Measurements from ENCODE around the gene IER2. TPM values are rescaled to one million over a fixed set of nuclear protein-coding genes. Genes with fewer than 3 reads are reported as not detected.
A peak's percentile ranks its signal among the peaks of the same experiment; 100 is the strongest.
"Not testable (repeated sequence)": the region's sequence is repeated elsewhere in the genome, so short reads cannot be mapped to it uniquely, and the experiment has no call there.

The IER2 gene
- total RNA-seq, 2 experiments from 2014 or later: 64.3 to 79.5 TPM

DNA sequence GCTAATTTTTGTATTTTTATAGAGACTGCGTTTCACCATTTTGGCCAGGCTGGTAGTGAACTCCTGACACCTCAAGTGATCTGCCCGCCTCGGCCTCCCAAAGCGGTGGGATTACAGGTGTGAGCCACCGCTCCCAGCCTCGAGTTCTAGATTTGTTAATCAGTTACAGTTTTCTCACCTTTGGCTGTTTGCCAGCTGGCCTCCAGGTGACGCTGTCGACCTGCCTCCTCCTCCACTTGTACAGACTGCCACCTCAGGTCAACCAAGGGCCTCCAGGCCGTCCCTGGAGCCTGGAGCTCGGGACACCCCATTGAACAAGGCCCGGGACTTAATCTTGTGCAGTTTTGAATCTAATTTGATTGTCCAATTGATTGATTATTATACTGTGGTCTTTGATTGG is 45.5 kb downstream of the IER2 start:
- Histone ChIP-seq H3K36me3 (ENCODE audit: insufficient read depth, low read length) (no peaks in the 10 kb centered on the region), H2AFZ (ENCODE audit: low read length) (peak overlapping the region; percentile 26; the same call in 1 of the 2 replicates), H3K79me2 (ENCODE audit: insufficient read depth, low read depth, low read length) (no peaks in the 10 kb centered on the region), H3K4me3 (ENCODE audit: low read depth, low read length, poor library complexity, severe bottlenecking) (no peak overlapping the region), H3K9me3 (ENCODE audit: low read length) (no peaks in the 10 kb centered on the region), H3K4me2 (ENCODE audit: low read length) (no peak overlapping the region), H3K27ac (ENCODE audit: low read depth, low read length, poor library complexity, severe bottlenecking) (no peak overlapping the region), H3K4me1 (ENCODE audit: insufficient read depth, low read length, poor library complexity, severe bottlenecking) (peaks cover 16% of the 10 kb centered on the region), H3K9me2 (ENCODE audit: insufficient read depth, low read length) (no peaks in the 10 kb centered on the region), H4K20me1 (ENCODE audit: insufficient read depth, low read length) (no peaks in the 10 kb centered on the region)
- CTCF ChIA-PET (ENCODE audit: unreplicated experiment): interaction anchor here (1.2 kb wide), 1 partner anchor 202 kb away, joined by 3 read pairs; no protein-coding TSS in a partner anchor
- peak; percentile 84 for DNase-seq (ENCODE audit: low spot score)
- POLR2A ChIA-PET: interaction anchor here (0.6 kb wide), 1 partner anchor 39 kb away, joined by 3 read pairs; no protein-coding TSS in a partner anchor
- TF ChIP-seq, protein P1, sequence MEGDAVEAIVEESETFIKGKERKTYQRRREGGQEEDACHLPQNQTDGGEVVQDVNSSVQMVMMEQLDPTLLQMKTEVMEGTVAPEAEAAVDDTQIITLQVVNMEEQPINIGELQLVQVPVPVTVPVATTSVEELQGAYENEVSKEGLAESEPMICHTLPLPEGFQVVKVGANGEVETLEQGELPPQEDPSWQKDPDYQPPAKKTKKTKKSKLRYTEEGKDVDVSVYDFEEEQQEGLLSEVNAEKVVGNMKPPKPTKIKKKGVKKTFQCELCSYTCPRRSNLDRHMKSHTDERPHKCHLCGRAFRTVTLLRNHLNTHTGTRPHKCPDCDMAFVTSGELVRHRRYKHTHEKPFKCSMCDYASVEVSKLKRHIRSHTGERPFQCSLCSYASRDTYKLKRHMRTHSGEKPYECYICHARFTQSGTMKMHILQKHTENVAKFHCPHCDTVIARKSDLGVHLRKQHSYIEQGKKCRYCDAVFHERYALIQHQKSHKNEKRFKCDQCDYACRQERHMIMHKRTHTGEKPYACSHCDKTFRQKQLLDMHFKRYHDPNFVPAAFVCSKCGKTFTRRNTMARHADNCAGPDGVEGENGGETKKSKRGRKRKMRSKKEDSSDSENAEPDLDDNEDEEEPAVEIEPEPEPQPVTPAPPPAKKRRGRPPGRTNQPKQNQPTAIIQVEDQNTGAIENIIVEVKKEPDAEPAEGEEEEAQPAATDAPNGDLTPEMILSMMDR (conservative IDR thresholded peaks at IDR 0.05; ENCODE audit: low read length): peak; percentile 96
- no peak for TF ChIP-seq EZH2phosphoT487 (IDR thresholded peaks at IDR 0.05; ENCODE audit: borderline replicate concordance, low read depth, low read length)
- no TSS peak for BruUV-seq (replicated peaks)
- intact Hi-C loops (cut with micrococcal nuclease; ENCODE audit: unreplicated experiment): loop anchor here (1.0 to 5.0 kb wide), 4 partner anchors 39 to 67 kb away; no protein-coding TSS in a partner anchor

DNA sequence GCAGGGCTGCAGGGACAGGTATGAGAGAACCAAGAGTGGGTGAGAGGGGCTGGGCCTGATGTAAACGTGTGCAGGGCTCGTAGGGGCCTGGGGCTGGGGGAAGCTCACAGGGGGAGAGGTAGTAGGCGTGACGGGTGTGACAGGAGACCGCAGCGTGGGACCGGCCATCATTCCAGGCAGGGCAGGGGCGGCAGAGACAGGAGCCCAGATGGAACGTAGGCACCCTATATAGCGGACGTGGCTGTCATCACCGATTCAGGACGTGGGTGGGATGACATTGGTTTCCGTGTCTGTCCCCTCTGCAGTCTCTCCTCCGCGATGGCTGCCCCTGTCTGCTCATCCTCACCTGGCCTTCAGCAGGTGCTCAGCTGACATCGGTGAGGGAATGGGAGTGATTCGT is 48.4 kb downstream of the IER2 start:
- no peak for DNase-seq (ENCODE audit: low spot score)
- Histone ChIP-seq H3K9me3 (ENCODE audit: low read length) (no peaks in the 10 kb centered on the region), H2AFZ (ENCODE audit: low read length) (no peak overlapping the region), H3K36me3 (ENCODE audit: insufficient read depth, low read length) (no peaks in the 10 kb centered on the region), H3K27ac (ENCODE audit: low read depth, low read length, poor library complexity, severe bottlenecking) (no peak overlapping the region), H3K4me1 (ENCODE audit: insufficient read depth, low read length, poor library complexity, severe bottlenecking) (peaks cover 13% of the 10 kb centered on the region), H3K9me2 (ENCODE audit: insufficient read depth, low read length) (no peaks in the 10 kb centered on the region), H4K20me1 (ENCODE audit: insufficient read depth, low read length) (no peaks in the 10 kb centered on the region), H3K79me2 (ENCODE audit: insufficient read depth, low read depth, low read length) (no peaks in the 10 kb centered on the region), H3K4me2 (ENCODE audit: low read length) (no peak overlapping the region), H3K4me3 (ENCODE audit: low read depth, low read length, poor library complexity, severe bottlenecking) (no peak overlapping the region)
- BruUV-seq (replicated peaks): no TSS peak
- CTCF ChIA-PET (ENCODE audit: unreplicated experiment): interaction anchor here (0.6 kb wide), 1 partner anchor 34 kb away, joined by 4 read pairs; no protein-coding TSS in a partner anchor
- intact Hi-C loops (cut with micrococcal nuclease; ENCODE audit: unreplicated experiment): loop anchor here (5.0 kb wide), 1 partner anchor 49 kb away; no protein-coding TSS in a partner anchor
- TF ChIP-seq, protein P1 (conservative IDR thresholded peaks at IDR 0.05; ENCODE audit: low read length): no peak
- TF ChIP-seq EZH2phosphoT487 (IDR thresholded peaks at IDR 0.05; ENCODE audit: borderline replicate concordance, low read depth, low read length): no peak
- POLR2A ChIA-PET: interaction anchor here (0.5 to 0.7 kb wide), 2 partner anchors 30 to 65 kb away, joined by 3 to 6 read pairs; no protein-coding TSS in a partner anchor

DNA sequence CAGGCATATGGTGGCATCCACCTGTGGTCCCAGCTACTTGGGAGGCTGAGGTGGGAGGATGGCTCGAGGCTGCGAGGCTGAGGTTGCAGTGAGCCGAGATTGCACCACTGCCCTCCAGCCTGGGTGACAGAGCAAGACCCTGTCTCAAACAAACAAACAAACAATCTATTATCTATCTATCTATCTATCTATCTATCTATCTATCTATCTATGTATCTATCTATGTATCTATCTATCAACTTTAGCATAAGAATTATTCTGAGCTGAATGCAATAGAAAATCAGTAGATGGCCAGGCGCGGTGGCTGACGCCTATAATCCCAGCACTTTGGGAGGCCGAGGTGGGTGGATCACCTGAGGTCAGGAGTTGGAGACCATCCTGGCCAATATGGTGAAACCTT is 51.9 kb downstream of the IER2 start:
- BruUV-seq (replicated peaks); H3K9me3 ChIP-seq (ENCODE audit: low read length); H3K4me2 ChIP-seq (ENCODE audit: low read length); H4K20me1 ChIP-seq (ENCODE audit: insufficient read depth, low read length); intact Hi-C loops (cut with micrococcal nuclease; ENCODE audit: unreplicated experiment); POLR2A ChIA-PET; H3K9me2 ChIP-seq (ENCODE audit: insufficient read depth, low read length); H3K4me3 ChIP-seq (ENCODE audit: low read depth, low read length, poor library complexity, severe bottlenecking); CTCF ChIA-PET (ENCODE audit: unreplicated experiment); H2AFZ ChIP-seq (ENCODE audit: low read length); H3K36me3 ChIP-seq (ENCODE audit: insufficient read depth, low read length); DNase-seq (ENCODE audit: low spot score); H3K79me2 ChIP-seq (ENCODE audit: insufficient read depth, low read depth, low read length); H3K27ac ChIP-seq (ENCODE audit: low read depth, low read length, poor library complexity, severe bottlenecking): not testable (repeated sequence)
- peaks cover 12% of the 10 kb centered on the region for H3K4me1 ChIP-seq (ENCODE audit: insufficient read depth, low read length, poor library complexity, severe bottlenecking)

Other genes starting within 250 kb of the IER2 start
- 6.8 and 8.7 TPM in 2 replicates for gene SYCE2, start 231.1 kb upstream of the IER2 start, total RNA-seq (2014; rRNA removed; shearing (Covaris generic))
- 13.8 and 14.5 TPM in 2 replicates for gene SYCE2, start 231.1 kb upstream of the IER2 start, total RNA-seq (2022)
- gene FARSA, start 216.7 kb upstream of the IER2 start, total RNA-seq (2014; rRNA removed; shearing (Covaris generic)): 96.1 and 135 TPM in 2 replicates
- gene FARSA, start 216.7 kb upstream of the IER2 start, total RNA-seq (2022): 90.7 and 117 TPM in 2 replicates
- gene CALR, start 211.8 kb upstream of the IER2 start, total RNA-seq (2014; rRNA removed; shearing (Covaris generic)): 1,039 and 1,069 TPM in 2 replicates
- gene CALR, start 211.8 kb upstream of the IER2 start, total RNA-seq (2022): 398 and 581 TPM in 2 replicates
- 237 and 243 TPM in 2 replicates for gene RAD23A, start 204.5 kb upstream of the IER2 start, total RNA-seq (2014; rRNA removed; shearing (Covaris generic))
- 171 and 183 TPM in 2 replicates for gene RAD23A, start 204.5 kb upstream of the IER2 start, total RNA-seq (2022)
- gene GADD45GIP1, start 193.2 kb upstream of the IER2 start, total RNA-seq (2014; rRNA removed; shearing (Covaris generic)): 29.5 and 43.0 TPM in 2 replicates
- gene GADD45GIP1, start 193.2 kb upstream of the IER2 start, total RNA-seq (2022): 24.7 and 32.4 TPM in 2 replicates
- gene DAND5, start 180.8 kb upstream of the IER2 start, total RNA-seq (2014; rRNA removed; shearing (Covaris generic)): 0.06 and 0.18 TPM in 2 replicates
- 0.77 and 0.84 TPM in 2 replicates for gene DAND5, start 180.8 kb upstream of the IER2 start, total RNA-seq (2022)
- 0.03 and 0.16 TPM in 2 replicates for gene NFIX, start 154.9 kb upstream of the IER2 start, total RNA-seq (2014; rRNA removed; shearing (Covaris generic))
- gene NFIX, start 154.9 kb upstream of the IER2 start, total RNA-seq (2022): 0.68 and 0.72 TPM in 2 replicates
- 66.8 and 75.5 TPM in 2 replicates for gene LYL1, start 47.6 kb upstream of the IER2 start, total RNA-seq (2014; rRNA removed; shearing (Covaris generic))
- gene LYL1, start 47.6 kb upstream of the IER2 start, total RNA-seq (2022): 70.4 and 72.5 TPM in 2 replicates
- gene TRMT1, start 33.7 kb upstream of the IER2 start, total RNA-seq (2014; rRNA removed; shearing (Covaris generic)): 39.2 and 56.8 TPM in 2 replicates
- gene TRMT1, start 33.7 kb upstream of the IER2 start, total RNA-seq (2022): 38.2 and 50.4 TPM in 2 replicates
- 46.5 and 56.3 TPM in 2 replicates for gene NACC1, start 32.1 kb upstream of the IER2 start, total RNA-seq (2014; rRNA removed; shearing (Covaris generic))
- gene NACC1, start 32.1 kb upstream of the IER2 start, total RNA-seq (2022): 40.4 and 52.9 TPM in 2 replicates
- gene STX10, start within 50 bp of the IER2 start, total RNA-seq (2014; rRNA removed; shearing (Covaris generic)): 67.8 and 91.7 TPM in 2 replicates
- 41.6 and 45.4 TPM in 2 replicates for gene STX10, start within 50 bp of the IER2 start, total RNA-seq (2022)